DOHH2 (cell line): ENCODE data around the gene CA9.
"Not testable (repeated sequence)": the region's sequence is repeated elsewhere in the genome, so short reads cannot be mapped to it uniquely, and the experiment has no call there.

ENCODE experiments used
- EZH2phosphoT487 ChIP-seq: fragments of 200-600 bp; sonication (generic); IDR thresholded peaks from 2 replicates; pipeline ENCODE4 v1.6.1; 2017; ENCODE audit warnings: borderline replicate concordance, mild to moderate bottlenecking, antibody characterized with exemption, low read length, moderate library complexity, mixed read lengths
- TF ChIP-seq, protein P1 (sequence below): fragments of 200-600 bp; sonication (generic); IDR thresholded peaks from one replicate; pipeline ENCODE4 v1.5.1; 2014; ENCODE audit warnings: antibody characterized with exemption, mild to moderate bottlenecking, low read depth, low read length; ENCODE audit not compliant: poor library complexity, severe bottlenecking

DNA sequence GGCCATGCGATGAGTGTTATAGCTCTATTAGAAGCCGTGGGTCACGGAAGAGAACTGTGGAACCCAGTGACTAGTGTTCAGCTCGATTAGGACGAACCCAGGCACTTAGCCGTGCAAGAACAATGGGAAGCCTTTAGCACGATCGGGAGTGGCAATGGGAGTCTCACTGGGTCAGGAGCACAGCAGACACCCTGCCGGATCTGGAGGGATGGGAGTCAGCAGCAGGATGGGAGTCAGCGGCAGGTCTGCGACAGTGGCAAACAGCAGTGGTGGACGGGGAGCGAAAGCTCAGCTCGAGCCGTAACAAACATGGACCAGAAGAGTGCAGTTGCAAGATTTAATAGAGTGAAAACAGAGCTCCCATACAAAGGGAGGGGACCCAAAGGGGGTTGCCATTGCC, 33.3 kb upstream of the CA9 start:
- TF ChIP-seq, protein P1, sequence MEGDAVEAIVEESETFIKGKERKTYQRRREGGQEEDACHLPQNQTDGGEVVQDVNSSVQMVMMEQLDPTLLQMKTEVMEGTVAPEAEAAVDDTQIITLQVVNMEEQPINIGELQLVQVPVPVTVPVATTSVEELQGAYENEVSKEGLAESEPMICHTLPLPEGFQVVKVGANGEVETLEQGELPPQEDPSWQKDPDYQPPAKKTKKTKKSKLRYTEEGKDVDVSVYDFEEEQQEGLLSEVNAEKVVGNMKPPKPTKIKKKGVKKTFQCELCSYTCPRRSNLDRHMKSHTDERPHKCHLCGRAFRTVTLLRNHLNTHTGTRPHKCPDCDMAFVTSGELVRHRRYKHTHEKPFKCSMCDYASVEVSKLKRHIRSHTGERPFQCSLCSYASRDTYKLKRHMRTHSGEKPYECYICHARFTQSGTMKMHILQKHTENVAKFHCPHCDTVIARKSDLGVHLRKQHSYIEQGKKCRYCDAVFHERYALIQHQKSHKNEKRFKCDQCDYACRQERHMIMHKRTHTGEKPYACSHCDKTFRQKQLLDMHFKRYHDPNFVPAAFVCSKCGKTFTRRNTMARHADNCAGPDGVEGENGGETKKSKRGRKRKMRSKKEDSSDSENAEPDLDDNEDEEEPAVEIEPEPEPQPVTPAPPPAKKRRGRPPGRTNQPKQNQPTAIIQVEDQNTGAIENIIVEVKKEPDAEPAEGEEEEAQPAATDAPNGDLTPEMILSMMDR = not testable (repeated sequence)
- TF ChIP-seq EZH2phosphoT487 = not testable (repeated sequence)
